Measurements from ENCODE around the gene GSDMA. TPM values are rescaled to one million over a fixed set of nuclear protein-coding genes. Genes with fewer than 3 reads are reported as not detected.

The GSDMA gene
- total and polyA plus RNA-seq, 2 experiments from 2014 or later = 0.08 TPM; not detected in 1

- Histone ChIP-seq H2AFZ (peak overlapping the region; percentile 97), H3K36me3 (replicated peaks; ENCODE audit: insufficient read depth, low read depth) (no peaks in the 10 kb centered on the region), H3K4me3 (peak overlapping the region; percentile 27), H3K9me2 (replicated peaks; ENCODE audit: insufficient read depth) (no peaks in the 10 kb centered on the region), H4K20me1 (ENCODE audit: insufficient read depth, poor library complexity, severe bottlenecking) (no peaks in the 10 kb centered on the region), H3K79me2 (no peaks in the 10 kb centered on the region), H3K4me2 (peak overlapping the region; percentile 92), H3K9me3 (ENCODE audit: low read depth) (no peaks in the 10 kb centered on the region), H3K27me3 (no peaks in the 10 kb centered on the region), H3K27ac (peak overlapping the region; percentile 43), H3K4me1 (ENCODE audit: insufficient read depth) (peaks cover 8% of the 10 kb centered on the region)
- WGBS (ENCODE audit: low lambda C conversion rate, missing lambda C conversion rate) = 0% methylated on average over 9 of the region's 55 CpGs
- peak; percentile 98 for DNase-seq (ENCODE audit: low spot score)
- TF ChIP-seq EZH2phosphoT487 (IDR thresholded peaks at IDR 0.05; ENCODE audit: low read depth, severe bottlenecking, unreplicated experiment) (no peak), EZH2 (IDR thresholded peaks at IDR 0.05; ENCODE audit: borderline replicate concordance) (no peak)
- TF ChIP-seq, protein P1, sequence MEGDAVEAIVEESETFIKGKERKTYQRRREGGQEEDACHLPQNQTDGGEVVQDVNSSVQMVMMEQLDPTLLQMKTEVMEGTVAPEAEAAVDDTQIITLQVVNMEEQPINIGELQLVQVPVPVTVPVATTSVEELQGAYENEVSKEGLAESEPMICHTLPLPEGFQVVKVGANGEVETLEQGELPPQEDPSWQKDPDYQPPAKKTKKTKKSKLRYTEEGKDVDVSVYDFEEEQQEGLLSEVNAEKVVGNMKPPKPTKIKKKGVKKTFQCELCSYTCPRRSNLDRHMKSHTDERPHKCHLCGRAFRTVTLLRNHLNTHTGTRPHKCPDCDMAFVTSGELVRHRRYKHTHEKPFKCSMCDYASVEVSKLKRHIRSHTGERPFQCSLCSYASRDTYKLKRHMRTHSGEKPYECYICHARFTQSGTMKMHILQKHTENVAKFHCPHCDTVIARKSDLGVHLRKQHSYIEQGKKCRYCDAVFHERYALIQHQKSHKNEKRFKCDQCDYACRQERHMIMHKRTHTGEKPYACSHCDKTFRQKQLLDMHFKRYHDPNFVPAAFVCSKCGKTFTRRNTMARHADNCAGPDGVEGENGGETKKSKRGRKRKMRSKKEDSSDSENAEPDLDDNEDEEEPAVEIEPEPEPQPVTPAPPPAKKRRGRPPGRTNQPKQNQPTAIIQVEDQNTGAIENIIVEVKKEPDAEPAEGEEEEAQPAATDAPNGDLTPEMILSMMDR (IDR thresholded peaks at IDR 0.05; ENCODE audit: poor library complexity) = no peak
Measured at GRCh38 chr17:39952680-39953470, 9.9 kb upstream of the GSDMA start.

GRCh38 chr17:39953471-39953888, 9.3 kb upstream of the GSDMA start:
- DNase-seq (ENCODE audit: low spot score) = no peak
- no peak for TF ChIP-seq EZH2 (IDR thresholded peaks at IDR 0.05; ENCODE audit: borderline replicate concordance)
- TF ChIP-seq, protein P1 (IDR thresholded peaks at IDR 0.05; ENCODE audit: poor library complexity) = no peak
- TF ChIP-seq EZH2phosphoT487 (IDR thresholded peaks at IDR 0.05; ENCODE audit: low read depth, severe bottlenecking, unreplicated experiment) = no peak
- H3K9me3 ChIP-seq (ENCODE audit: low read depth) = no peaks in the 10 kb centered on the region
- H3K9me2 ChIP-seq (replicated peaks; ENCODE audit: insufficient read depth) = no peaks in the 10 kb centered on the region
- no peaks in the 10 kb centered on the region for H4K20me1 ChIP-seq (ENCODE audit: insufficient read depth, poor library complexity, severe bottlenecking)
- peak overlapping the region; percentile 11 for H3K4me3 ChIP-seq
- H3K4me2 ChIP-seq = peak overlapping the region; percentile 89
- WGBS (ENCODE audit: low lambda C conversion rate, missing lambda C conversion rate) = 40% methylated on average over 8 of the region's 9 CpGs
- H3K27me3 ChIP-seq = no peaks in the 10 kb centered on the region
- H3K4me1 ChIP-seq (ENCODE audit: insufficient read depth) = peaks cover 8% of the 10 kb centered on the region
- no peaks in the 10 kb centered on the region for H3K36me3 ChIP-seq (replicated peaks; ENCODE audit: insufficient read depth, low read depth)
- no peaks in the 10 kb centered on the region for H3K79me2 ChIP-seq
- H3K27ac ChIP-seq = peak overlapping the region; percentile 43
- H2AFZ ChIP-seq = peak overlapping the region; percentile 97

DNA sequence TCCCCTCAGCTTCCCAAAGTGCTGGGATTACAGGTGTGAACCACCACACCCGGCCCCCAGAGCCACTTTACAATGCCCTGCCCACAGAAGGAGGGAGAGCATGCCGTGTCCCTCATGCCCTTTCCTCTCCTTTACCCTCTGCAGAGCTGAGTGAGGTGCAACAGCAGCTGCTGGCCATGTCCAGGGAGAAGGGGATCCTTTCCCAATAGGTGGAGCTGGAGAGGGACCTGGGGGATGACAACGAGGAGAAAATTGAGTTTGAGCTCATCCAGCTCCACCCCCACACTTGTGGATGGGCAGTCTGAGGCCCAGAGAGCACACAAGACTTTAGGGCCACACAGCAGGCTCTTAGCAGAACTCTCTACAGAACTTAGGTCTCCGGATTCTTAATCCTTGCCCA, 7.9 kb upstream of the GSDMA start:
- Histone ChIP-seq H3K9me3 (ENCODE audit: low read depth) (no peaks in the 10 kb centered on the region), H2AFZ (no peak overlapping the region), H4K20me1 (ENCODE audit: insufficient read depth, poor library complexity, severe bottlenecking) (no peaks in the 10 kb centered on the region), H3K79me2 (no peaks in the 10 kb centered on the region), H3K27me3 (no peaks in the 10 kb centered on the region), H3K27ac (no peak overlapping the region), H3K4me1 (ENCODE audit: insufficient read depth) (peaks cover 11% of the 10 kb centered on the region), H3K4me3 (no peak overlapping the region), H3K9me2 (replicated peaks; ENCODE audit: insufficient read depth) (no peaks in the 10 kb centered on the region), H3K36me3 (replicated peaks; ENCODE audit: insufficient read depth, low read depth) (no peaks in the 10 kb centered on the region), H3K4me2 (no peak overlapping the region)
- DNase-seq (ENCODE audit: low spot score) = no peak
- no peak for TF ChIP-seq EZH2phosphoT487 (IDR thresholded peaks at IDR 0.05; ENCODE audit: low read depth, severe bottlenecking, unreplicated experiment)
- no peak for TF ChIP-seq EZH2 (IDR thresholded peaks at IDR 0.05; ENCODE audit: borderline replicate concordance)
- TF ChIP-seq, protein P1 (IDR thresholded peaks at IDR 0.05; ENCODE audit: poor library complexity) = no peak
- 65% methylated on average over 3 of the region's 4 CpGs for WGBS (ENCODE audit: low lambda C conversion rate, missing lambda C conversion rate)
